ENCODE results near the gene ZGPAT.

ZGPAT gene

GRCh38 chr20:63678667-63679465 lies 29.0 kb upstream of the ZGPAT start:
- DNase-seq (ENCODE audit: extremely low spot score, insufficient read length, low read depth) (no peak), FAIRE-seq (no peak)

DNA sequence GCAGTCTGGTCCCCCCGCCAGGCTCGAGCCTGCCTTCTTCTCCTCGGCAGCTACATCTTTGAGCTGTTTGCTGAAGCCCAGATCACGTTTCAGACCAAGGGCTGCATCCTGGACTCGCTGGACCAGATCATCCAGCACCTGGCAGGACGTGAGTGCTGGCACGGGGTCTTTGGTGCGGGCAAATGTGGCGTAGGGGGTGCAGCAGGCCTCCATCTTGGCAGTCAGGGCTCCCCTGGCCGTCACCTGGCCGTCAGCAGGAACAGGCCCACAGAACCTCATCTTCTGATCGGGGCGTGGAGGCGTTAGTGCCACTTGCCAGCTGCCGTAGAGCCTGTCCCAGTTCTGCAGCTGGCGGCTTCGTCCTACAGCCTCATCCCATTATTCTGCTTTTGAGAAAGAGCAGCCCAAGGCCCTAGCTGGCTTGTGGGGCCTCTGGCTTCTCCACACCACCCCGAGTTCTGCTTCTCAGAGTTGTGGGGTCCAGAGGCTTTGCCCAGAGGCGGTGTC lies 28.0 kb upstream of the ZGPAT start:
- FAIRE-seq (no peak), DNase-seq (ENCODE audit: extremely low spot score, insufficient read length, low read depth) (no peak)

- FAIRE-seq, result no peak
- no peak for DNase-seq (ENCODE audit: extremely low spot score, insufficient read length, low read depth)
These were observed 27.4 kb upstream of the ZGPAT start for GRCh38 chr20:63680427-63680826.

- FAIRE-seq (no peak), DNase-seq (ENCODE audit: extremely low spot score, insufficient read length, low read depth) (no peak)
These were observed 26.8 kb upstream of the ZGPAT start for GRCh38 chr20:63680857-63681608.

DNA sequence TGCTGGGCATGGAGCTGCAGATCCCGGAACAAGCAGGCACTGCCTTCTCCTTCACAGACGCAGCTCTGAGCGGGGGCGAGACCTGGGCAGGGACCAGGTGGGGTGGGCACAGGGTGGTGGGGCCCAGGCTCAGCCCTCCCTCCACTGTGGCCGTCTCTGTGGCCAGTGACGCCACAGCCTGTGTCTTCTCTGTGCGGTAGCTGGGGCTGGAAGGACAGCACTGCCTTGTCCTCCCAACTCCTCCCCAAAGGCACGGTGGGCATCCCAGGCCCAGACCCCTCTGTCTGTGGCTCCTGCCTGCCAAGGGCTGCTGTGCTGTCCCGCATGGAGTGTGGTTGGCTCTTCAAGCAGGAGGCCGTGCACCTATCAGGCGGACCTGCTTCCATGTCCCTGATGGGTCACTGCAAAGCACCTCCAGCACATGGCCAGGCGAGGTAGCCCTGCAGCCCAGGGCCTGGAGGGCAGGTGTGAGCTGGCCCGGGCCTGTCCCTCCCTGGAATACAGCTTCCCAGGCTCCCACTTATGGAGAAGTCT lies 26.2 kb upstream of the ZGPAT start:
- no peak for DNase-seq (ENCODE audit: extremely low spot score, insufficient read length, low read depth)
- FAIRE-seq, result no peak

DNA sequence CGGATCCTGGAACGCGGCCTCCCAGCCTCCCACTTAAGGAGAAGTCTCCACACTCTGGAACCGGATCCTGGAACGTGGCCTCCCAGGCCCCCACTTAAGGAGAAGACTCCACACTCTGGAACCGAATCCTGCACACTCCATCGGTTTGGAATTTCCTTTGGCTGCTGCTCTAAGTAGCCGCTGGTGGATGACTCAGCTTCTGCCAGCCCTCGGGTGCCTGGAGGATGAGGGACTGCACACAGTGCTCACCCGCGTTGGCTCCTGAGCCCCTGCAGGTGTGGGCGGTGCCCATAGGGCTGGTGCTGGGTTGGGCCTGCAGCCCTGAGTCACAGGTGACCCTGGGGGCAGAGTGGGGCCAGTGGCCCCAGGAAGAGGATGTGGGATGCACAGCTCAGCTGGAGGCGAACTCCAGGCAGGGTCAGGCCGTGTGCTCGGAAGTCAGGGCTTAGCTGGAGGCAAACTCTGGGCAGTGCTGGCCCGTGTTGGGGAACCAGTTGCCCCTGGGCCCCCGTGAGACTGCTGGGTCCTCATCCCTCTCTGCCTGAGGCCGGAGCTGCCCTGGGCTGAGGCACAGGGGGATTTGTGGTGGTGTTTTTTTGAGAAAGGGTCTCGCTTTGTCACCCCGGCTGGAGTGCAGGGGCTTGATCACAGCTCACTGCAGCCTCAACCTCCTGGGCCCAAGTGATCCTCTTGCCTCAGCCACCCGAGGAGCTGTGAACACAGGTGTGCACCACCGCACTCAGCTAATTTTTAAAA lies 25.3 kb upstream of the ZGPAT start:
- no peak for FAIRE-seq
- DNase-seq (ENCODE audit: extremely low spot score, insufficient read length, low read depth), result no peak

DNA sequence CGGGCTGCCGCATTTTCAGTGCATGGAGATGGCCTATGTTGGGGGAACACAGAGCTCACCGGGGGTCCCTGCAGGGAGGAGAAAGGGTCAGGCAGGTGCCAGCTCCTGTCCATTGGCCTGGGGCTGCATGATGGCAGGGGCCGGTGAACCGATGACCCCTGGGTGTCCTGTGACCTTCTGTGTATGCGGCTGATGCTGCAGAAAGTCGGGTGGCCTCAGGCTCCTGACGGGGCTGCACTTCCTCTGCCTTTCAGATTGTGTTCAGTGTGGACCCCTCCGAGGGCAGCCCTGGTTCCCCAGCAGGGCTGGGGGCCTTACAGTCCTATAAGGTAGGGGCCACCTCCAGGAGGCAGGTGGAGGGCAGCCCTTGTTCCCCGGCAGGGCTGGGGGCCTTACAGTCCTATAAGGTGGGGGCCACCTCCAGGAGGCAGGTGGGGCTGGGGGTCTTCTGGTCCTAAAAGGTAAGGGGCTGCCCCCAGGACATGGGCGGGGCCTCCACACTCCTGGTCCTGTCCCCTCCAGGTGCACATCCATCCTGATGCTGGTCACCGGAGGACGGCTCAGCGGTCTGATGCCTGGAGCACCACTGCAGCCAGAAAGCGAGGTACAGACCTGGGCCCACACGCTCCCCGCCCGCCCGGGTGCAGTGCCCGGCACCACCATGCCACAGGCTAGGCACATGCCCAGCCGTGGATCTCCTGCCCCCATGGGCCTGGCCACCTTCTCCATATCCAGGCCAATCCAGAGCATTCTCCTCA lies 22.4 kb upstream of the ZGPAT start:
- no peak for FAIRE-seq

DNA sequence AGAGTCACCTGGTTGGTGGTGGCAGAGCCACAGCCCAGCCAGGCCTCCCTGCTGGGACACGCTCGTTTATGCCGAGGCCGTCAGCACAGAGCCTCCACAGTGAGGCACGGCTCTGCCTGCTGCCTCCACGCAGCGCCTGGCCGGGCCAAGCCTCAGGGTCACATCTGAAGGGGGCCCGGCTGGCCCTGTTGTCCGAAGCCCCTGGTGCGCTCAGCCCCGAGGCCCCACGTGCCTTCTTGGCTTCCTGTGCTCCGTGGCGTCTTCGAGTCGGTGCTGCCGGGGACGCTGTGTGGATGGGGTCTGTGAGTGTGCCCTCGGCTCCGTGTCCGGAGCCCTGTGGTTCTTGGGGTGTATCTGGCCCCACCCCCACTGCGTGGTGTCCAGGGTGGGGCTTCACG lies 21.7 kb upstream of the ZGPAT start:
- FAIRE-seq (no peak), DNase-seq (ENCODE audit: extremely low spot score, insufficient read length, low read depth) (no peak)

More for the DNA sequence above, 22.4 kb upstream of the ZGPAT start:
- no peak for DNase-seq (ENCODE audit: extremely low spot score, insufficient read length, low read depth)

DNA sequence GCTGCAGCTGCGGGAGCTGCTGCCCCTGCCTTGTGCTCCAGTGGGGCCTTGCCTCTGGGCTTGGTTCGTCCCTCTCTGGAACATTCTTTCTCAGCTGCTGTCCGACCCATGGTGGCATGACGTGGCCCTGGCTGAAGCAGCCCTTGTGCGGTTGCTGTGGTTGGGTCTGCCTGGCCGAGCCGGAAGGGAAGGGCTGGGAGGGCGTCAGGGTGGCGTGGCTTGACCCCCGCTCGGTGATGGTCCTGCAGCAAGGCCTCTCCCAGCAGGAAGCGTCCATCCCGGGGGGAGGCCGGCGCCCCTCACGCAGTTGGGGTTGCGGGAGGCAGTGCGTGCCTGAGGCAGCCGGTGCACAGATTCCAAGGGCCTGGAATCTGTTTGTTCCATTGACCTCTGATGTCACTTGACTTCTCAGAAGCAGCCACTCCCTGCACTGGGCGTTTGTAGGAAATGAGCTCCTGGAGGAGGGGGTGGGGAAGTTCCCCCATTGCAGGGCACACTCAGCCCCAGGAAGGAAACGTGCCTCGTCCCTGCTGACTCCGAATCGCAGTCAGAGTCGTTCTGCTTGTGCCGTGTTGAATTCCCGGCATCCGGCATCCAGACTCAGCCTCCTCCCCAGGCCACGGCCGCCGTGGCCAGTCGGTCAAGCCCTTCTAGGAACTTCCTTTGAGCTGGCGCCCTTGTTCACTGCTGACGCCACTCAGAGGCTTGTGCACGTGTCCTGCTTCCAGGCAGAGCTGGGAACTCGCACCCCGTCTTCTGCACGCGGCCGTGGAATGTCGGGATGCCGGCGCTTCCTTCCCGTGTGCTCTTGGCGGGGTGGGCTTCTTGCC lies 21.1 kb upstream of the ZGPAT start:
- DNase-seq (ENCODE audit: extremely low spot score, insufficient read length, low read depth), result no peak
- FAIRE-seq, result no peak

- no peak for FAIRE-seq
These were observed 20.2 kb upstream of the ZGPAT start for GRCh38 chr20:63687419-63688178.

DNA sequence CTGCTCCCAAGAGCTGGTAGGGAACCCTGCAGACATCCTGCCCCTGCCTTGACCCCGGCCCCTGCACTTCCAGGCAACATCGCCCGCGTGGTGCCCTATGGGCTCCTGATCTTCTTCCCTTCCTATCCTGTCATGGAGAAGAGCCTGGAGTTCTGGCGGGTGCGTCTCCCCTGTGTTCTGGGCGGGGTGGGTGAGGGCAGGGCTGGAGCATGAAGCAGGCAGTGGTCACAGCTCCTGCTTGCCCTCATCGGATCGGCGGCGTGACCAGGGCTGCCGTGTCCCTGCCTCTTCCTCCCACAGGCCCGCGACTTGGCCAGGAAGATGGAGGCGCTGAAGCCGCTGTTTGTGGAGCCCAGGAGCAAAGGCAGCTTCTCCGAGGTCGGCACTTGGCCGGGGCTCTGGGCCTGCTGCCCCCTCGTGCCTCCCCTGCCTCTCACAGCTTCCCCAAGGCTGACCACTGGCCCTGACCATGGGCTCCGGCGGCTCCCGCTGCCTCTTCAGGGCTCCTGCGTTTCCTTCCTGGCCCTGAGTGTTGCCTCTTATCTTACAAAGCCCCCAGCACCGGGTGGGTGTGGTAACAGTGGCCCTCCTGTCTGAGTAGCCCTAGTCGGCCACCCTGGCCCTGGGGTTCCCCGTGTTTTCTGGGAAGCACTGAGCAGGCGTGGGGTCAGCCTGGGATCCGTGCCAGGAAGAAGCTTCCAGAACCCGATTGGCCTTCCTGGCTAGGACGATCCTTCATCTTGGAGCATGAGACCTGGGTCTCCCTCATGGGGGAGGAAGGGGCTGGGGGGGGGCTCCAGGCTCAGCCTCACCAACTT lies 19.4 kb upstream of the ZGPAT start:
- no peak for FAIRE-seq
- DNase-seq (ENCODE audit: extremely low spot score, insufficient read length, low read depth), result no peak

More at GRCh38 chr20:63687419-63688178, 20.2 kb upstream of the ZGPAT start:
- no peak for DNase-seq (ENCODE audit: extremely low spot score, insufficient read length, low read depth)

DNA sequence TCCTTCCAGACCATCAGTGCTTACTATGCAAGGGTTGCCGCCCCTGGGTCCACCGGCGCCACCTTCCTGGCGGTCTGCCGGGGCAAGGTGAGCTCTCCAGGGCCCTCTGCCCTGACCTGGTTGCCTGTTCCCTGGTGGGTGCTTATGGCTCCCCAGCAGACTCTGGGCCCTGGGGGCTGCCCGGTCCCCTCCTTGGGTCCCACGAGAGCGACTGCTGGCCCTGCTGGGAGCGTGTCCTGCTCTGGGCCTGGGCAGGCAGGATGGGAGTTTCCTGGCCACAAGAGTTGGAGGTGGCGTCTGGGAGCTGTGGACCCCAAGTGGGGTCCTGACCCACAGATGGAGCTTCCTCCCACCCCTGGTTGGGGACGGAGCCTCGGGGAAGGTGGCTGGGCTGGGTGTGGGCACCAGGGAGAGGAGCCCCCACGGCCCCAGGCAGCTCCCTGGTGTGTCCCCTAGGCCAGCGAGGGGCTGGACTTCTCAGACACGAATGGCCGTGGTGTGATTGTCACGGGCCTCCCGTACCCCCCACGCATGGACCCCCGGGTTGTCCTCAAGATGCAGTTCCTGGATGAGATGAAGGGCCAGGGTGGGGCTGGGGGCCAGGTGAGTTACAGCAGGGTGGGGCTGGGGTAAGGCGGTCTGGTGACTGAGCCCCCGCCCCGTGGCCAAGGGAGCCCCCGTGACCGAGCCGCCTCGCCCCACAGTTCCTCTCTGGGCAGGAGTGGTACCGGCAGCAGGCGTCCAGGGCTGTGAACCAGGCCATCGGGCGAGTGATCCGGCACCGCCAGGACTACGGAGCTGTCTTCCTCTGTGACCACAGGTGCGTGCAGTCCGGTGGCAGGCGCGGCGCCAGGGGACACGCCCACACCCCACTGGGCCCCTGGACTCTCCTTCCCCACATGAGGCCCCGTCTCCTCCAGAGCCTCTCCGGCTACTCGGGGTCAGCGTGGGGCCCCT lies 18.5 kb upstream of the ZGPAT start:
- FAIRE-seq, result no peak

DNA sequence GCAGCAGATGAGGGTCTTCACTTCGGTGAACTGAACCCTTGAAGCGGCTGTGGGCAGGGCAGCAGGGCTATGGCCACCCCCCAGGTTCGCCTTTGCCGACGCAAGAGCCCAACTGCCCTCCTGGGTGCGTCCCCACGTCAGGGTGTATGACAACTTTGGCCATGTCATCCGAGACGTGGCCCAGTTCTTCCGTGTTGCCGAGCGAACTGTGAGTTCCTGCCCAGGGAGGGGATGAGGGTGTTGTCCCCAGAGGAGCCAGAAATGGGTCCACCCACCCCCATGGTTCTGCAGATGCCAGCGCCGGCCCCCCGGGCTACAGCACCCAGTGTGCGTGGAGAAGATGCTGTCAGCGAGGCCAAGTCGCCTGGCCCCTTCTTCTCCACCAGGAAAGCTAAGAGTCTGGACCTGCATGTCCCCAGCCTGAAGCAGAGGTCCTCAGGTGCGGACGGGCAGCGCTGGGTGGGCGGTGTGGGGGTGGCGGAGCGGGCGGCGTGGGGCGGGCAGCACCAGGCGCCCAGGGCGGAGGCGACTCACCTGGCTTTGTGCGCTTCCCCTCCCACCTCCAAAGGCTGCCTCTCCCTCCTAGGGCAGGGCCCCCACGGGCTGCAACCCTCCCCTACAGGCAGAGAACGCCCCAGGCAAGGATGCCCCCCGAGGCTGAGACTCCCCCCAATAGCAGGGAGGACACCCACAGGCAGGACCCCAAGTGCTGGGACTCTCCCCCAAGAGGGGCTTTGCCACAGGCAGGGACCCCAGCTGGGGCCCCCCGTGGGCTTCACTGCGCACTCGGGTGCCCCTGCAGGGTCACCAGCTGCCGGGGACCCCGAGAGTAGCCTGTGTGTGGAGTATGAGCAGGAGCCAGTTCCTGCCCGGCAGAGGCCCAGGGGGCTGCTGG lies 17.6 kb upstream of the ZGPAT start:
- DNase-seq (ENCODE audit: extremely low spot score, insufficient read length, low read depth), result no peak
- no peak for FAIRE-seq

More for the DNA sequence above, 18.5 kb upstream of the ZGPAT start:
- no peak for DNase-seq (ENCODE audit: extremely low spot score, insufficient read length, low read depth)

DNA sequence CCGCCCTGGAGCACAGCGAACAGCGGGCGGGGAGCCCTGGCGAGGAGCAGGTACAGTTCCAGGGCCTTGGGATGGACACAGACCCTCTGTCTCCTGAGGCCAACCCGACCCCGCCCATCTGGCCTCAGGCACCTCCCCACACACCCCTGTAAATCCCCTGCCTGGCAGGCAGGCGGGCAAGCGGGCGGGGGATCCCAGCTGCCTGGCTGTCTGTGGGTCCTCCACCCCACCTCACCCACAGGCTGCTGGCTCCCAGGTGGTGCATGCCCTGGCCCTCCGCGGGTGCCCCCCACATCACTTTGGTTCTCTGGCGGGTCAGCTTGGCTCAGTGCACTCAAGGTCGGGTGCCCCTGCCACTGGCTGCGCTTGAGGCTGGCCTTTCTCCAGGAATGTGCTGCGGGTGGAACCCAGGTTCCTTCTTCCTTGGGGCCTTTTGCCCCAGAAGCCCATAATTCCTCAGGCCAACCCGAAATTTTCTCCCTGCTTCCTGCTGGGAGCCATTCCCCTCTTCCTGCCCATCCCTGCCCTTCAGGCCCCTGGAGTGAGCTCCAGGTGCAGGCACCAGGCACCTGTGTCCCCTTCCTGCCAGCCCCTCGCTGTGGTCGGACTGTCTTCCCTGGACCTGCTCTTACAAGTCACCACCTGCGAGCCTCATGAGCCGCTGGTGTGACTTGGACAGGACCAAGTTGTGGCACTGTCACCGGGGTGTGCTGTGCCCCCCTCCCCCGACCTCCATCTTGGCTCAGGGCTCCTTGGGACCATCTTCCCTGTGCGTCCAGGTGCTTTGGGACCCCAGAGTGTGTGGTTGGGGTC lies 16.7 kb upstream of the ZGPAT start:
- DNase-seq (ENCODE audit: extremely low spot score, insufficient read length, low read depth), result no peak
- FAIRE-seq, result no peak

Measured in GM18507 (cell line).